C4-2B (cell line): ENCODE data around the gene S100A5.

Experiments used
- H3K27ac ChIP-seq: fragments of 450-650 bp; 2 replicates; pipeline ENCODE4 v1.5.1; 2017
- CTCF ChIP-seq: fragments of 450-650 bp; conservative IDR thresholded peaks from 2 replicates; pipeline ENCODE4 v1.5.1; 2017; ENCODE audit warnings: mild to moderate bottlenecking
- ZFX ChIP-seq: fragments of 450-650 bp; IDR thresholded peaks from 2 replicates; pipeline ENCODE4 v1.6.1; 2017

The S100A5 gene

GRCh38 chr1:153533689-153534201 lies 7.0 kb downstream of the S100A5 start:
- no peak for TF ChIP-seq ZFX
- TF ChIP-seq CTCF = no peak
- H3K27ac ChIP-seq = no peak overlapping the region

GRCh38 chr1:153532769-153533599 lies 7.8 kb downstream of the S100A5 start:
- TF ChIP-seq CTCF (no peak; the same call in 1 of the 2 replicates), ZFX (no peak)
- no peak overlapping the region for H3K27ac ChIP-seq

GRCh38 chr1:153532181-153532580 lies 8.6 kb downstream of the S100A5 start:
- no peak overlapping the region for H3K27ac ChIP-seq
- TF ChIP-seq ZFX = no peak
- no peak for TF ChIP-seq CTCF

GRCh38 chr1:153531638-153532037 lies 9.1 kb downstream of the S100A5 start:
- TF ChIP-seq CTCF = no peak
- no peak for TF ChIP-seq ZFX
- no peak overlapping the region for H3K27ac ChIP-seq

- TF ChIP-seq ZFX (no peak), CTCF (no peak)
- H3K27ac ChIP-seq = no peak overlapping the region
These were observed 13.1 kb downstream of the S100A5 start for GRCh38 chr1:153527683-153528040.

- TF ChIP-seq CTCF (no peak), ZFX (no peak)
- no peak overlapping the region for H3K27ac ChIP-seq
These were observed 13.6 kb downstream of the S100A5 start for GRCh38 chr1:153527023-153527682.

- H3K27ac ChIP-seq = no peak overlapping the region
- TF ChIP-seq ZFX (no peak), CTCF (no peak)
These were observed 14.6 kb downstream of the S100A5 start for GRCh38 chr1:153526132-153526543.
